Effector memory CD8-positive, alpha-beta T cell (primary cell): ENCODE data around the gene ASCC3.
A peak's percentile ranks its signal among the peaks of the same experiment; 100 is the strongest.

Experiments used
- ATAC-seq: fragments of 150-1000 bp; cut with Tn5 transposase; replicated peaks from 2 replicates; pipeline ENCODE4 v1.10.0; 2021; ENCODE audit warnings: mild to moderate bottlenecking, moderate library complexity
- DNase-seq, 3 experiments: peaks; one replicate each; pipeline ENCODE4 v3.0.0; 2021
- H3K27ac Mint-ChIP-seq, 2 donors: one replicate each; pipeline ENCODE4 v1.8.0; 2022; ENCODE audit warnings: mild to moderate bottlenecking in 2 of 2, mixed read lengths in 2 of 2, moderate library complexity in 2 of 2
- H3K27me3 Mint-ChIP-seq, 2 donors: one replicate each; pipeline ENCODE4 v1.8.0; 2022; ENCODE audit warnings: mixed read lengths in 2 of 2
- H3K36me3 Mint-ChIP-seq: one replicate; pipeline ENCODE4 v1.8.0; 2022; ENCODE audit warnings: mild to moderate bottlenecking, moderate library complexity, mixed read lengths; ENCODE audit not compliant: insufficient read depth
- H3K4me1 Mint-ChIP-seq, 2 donors: one replicate each; pipeline ENCODE4 v1.8.0; 2022; ENCODE audit warnings: low read depth in 2 of 2, mixed read lengths in 2 of 2
- H3K4me3 Mint-ChIP-seq, 2 donors: one replicate each; pipeline ENCODE4 v1.8.0; 2022; ENCODE audit warnings: mild to moderate bottlenecking in 2 of 2, mixed read lengths in 2 of 2, moderate library complexity in 2 of 2
- H3K9me3 Mint-ChIP-seq, 2 donors: one replicate each; pipeline ENCODE4 v1.8.0; 2022; ENCODE audit warnings: mixed read lengths in 2 of 2

Gene ASCC3

GRCh38 chr6:100577425-100577824 is 303.7 kb downstream of the ASCC3 start:
- peak; percentile 43 for ATAC-seq
- H3K27me3 Mint-ChIP-seq = no peaks in the 10 kb centered on the region
- peak overlapping the region in 1 of 2 donors; percentile 67 for H3K27ac Mint-ChIP-seq
- peaks cover 3 to 23% of the 10 kb centered on the region in 2 donors for H3K4me1 Mint-ChIP-seq
- H3K4me3 Mint-ChIP-seq = no peak overlapping the region
- peaks cover 3% of the 10 kb centered on the region for H3K36me3 Mint-ChIP-seq
- DNase-seq = no peak
- no peaks in the 10 kb centered on the region for H3K9me3 Mint-ChIP-seq

- Mint-ChIP-seq H3K4me3 (no peak overlapping the region), H3K27ac (no peak overlapping the region), H3K9me3 (no peaks in the 10 kb centered on the region), H3K4me1 (peaks cover 3 to 23% of the 10 kb centered on the region in 2 donors), H3K36me3 (peaks cover 3% of the 10 kb centered on the region), H3K27me3 (no peaks in the 10 kb centered on the region)
- DNase-seq (no peak), ATAC-seq (no peak)
Observed at GRCh38 chr6:100575921-100576320, 305.2 kb downstream of the ASCC3 start.

- Mint-ChIP-seq H3K4me1 (peaks cover 3 to 23% of the 10 kb centered on the region in 2 donors), H3K27me3 (no peaks in the 10 kb centered on the region), H3K9me3 (no peaks in the 10 kb centered on the region), H3K4me3 (no peak overlapping the region), H3K36me3 (peaks cover 3% of the 10 kb centered on the region), H3K27ac (no peak overlapping the region)
- DNase-seq (no peak), ATAC-seq (no peak)
Observed at GRCh38 chr6:100574836-100575235, 306.3 kb downstream of the ASCC3 start.

- Mint-ChIP-seq H3K27me3 (no peaks in the 10 kb centered on the region), H3K9me3 (no peaks in the 10 kb centered on the region), H3K4me1 (peaks cover 0 to 11% of the 10 kb centered on the region in 2 donors), H3K4me3 (no peak overlapping the region), H3K27ac (no peak overlapping the region), H3K36me3 (peaks cover 3% of the 10 kb centered on the region)
- no peak for ATAC-seq
- DNase-seq = no peak
Observed at GRCh38 chr6:100573166-100573565, 308.0 kb downstream of the ASCC3 start.

- Mint-ChIP-seq H3K9me3 (no peaks in the 10 kb centered on the region), H3K4me3 (no peak overlapping the region), H3K27ac (no peak overlapping the region), H3K27me3 (no peaks in the 10 kb centered on the region), H3K4me1 (no peaks in the 10 kb centered on the region), H3K36me3 (no peaks in the 10 kb centered on the region)
- DNase-seq (no peak), ATAC-seq (no peak)
Observed at GRCh38 chr6:100568255-100568654, 312.9 kb downstream of the ASCC3 start.

- no peak for ATAC-seq
- Mint-ChIP-seq H3K4me1 (no peaks in the 10 kb centered on the region), H3K36me3 (no peaks in the 10 kb centered on the region), H3K4me3 (no peak overlapping the region), H3K9me3 (no peaks in the 10 kb centered on the region), H3K27me3 (no peaks in the 10 kb centered on the region), H3K27ac (no peak overlapping the region)
- no peak for DNase-seq
Observed at GRCh38 chr6:100566563-100566962, 314.6 kb downstream of the ASCC3 start.

- no peaks in the 10 kb centered on the region for H3K4me1 Mint-ChIP-seq
- no peak overlapping the region for H3K27ac Mint-ChIP-seq
- no peak overlapping the region for H3K4me3 Mint-ChIP-seq
- no peaks in the 10 kb centered on the region for H3K27me3 Mint-ChIP-seq
- no peak for ATAC-seq
- H3K36me3 Mint-ChIP-seq = no peaks in the 10 kb centered on the region
- no peaks in the 10 kb centered on the region for H3K9me3 Mint-ChIP-seq
- no peak for DNase-seq
Observed at GRCh38 chr6:100565439-100566104, 315.6 kb downstream of the ASCC3 start.

GRCh38 chr6:100559859-100560258 is 321.3 kb downstream of the ASCC3 start:
- no peak for DNase-seq
- Mint-ChIP-seq H3K36me3 (no peaks in the 10 kb centered on the region), H3K27ac (no peak overlapping the region), H3K9me3 (no peaks in the 10 kb centered on the region), H3K4me3 (no peak overlapping the region), H3K4me1 (no peaks in the 10 kb centered on the region), H3K27me3 (no peaks in the 10 kb centered on the region)
- ATAC-seq = no peak

- Mint-ChIP-seq H3K27me3 (no peaks in the 10 kb centered on the region), H3K4me3 (no peak overlapping the region), H3K27ac (no peak overlapping the region), H3K36me3 (no peaks in the 10 kb centered on the region), H3K4me1 (peaks cover 1 to 10% of the 10 kb centered on the region in 2 donors), H3K9me3 (no peaks in the 10 kb centered on the region)
- DNase-seq (no peak), ATAC-seq (no peak)
Observed at GRCh38 chr6:100554228-100554627, 326.9 kb downstream of the ASCC3 start.

- peaks cover 1 to 10% of the 10 kb centered on the region in 2 donors for H3K4me1 Mint-ChIP-seq
- H3K27ac Mint-ChIP-seq = peak overlapping the region in 1 of 2 donors; percentile 63
- no peak for DNase-seq
- ATAC-seq = no peak
- no peaks in the 10 kb centered on the region for H3K27me3 Mint-ChIP-seq
- H3K4me3 Mint-ChIP-seq = no peak overlapping the region
- no peaks in the 10 kb centered on the region for H3K9me3 Mint-ChIP-seq
- no peaks in the 10 kb centered on the region for H3K36me3 Mint-ChIP-seq
Observed at GRCh38 chr6:100553243-100553642, 327.9 kb downstream of the ASCC3 start.

GRCh38 chr6:100549406-100550167 is 331.5 kb downstream of the ASCC3 start:
- Mint-ChIP-seq H3K4me1 (peaks cover 1 to 13% of the 10 kb centered on the region in 2 donors), H3K27me3 (no peaks in the 10 kb centered on the region), H3K9me3 (no peaks in the 10 kb centered on the region), H3K27ac (no peak overlapping the region), H3K36me3 (no peaks in the 10 kb centered on the region), H3K4me3 (no peak overlapping the region)
- DNase-seq (no peak), ATAC-seq (no peak)

GRCh38 chr6:100538086-100538485 is 343.0 kb downstream of the ASCC3 start:
- Mint-ChIP-seq H3K4me1 (peaks cover 2 to 4% of the 10 kb centered on the region in 2 donors), H3K27me3 (no peaks in the 10 kb centered on the region), H3K4me3 (no peak overlapping the region), H3K27ac (no peak overlapping the region), H3K9me3 (peaks cover 0 to 9% of the 10 kb centered on the region in 2 donors), H3K36me3 (peaks cover 21% of the 10 kb centered on the region)
- DNase-seq (no peak), ATAC-seq (no peak)

GRCh38 chr6:100518588-100518987 is 362.5 kb downstream of the ASCC3 start:
- no peaks in the 10 kb centered on the region for H3K9me3 Mint-ChIP-seq
- H3K36me3 Mint-ChIP-seq = peaks cover 5% of the 10 kb centered on the region
- H3K27ac Mint-ChIP-seq = no peak overlapping the region
- ATAC-seq (no peak), DNase-seq (no peak)
- no peak overlapping the region for H3K4me3 Mint-ChIP-seq
- peaks cover 0 to 2% of the 10 kb centered on the region in 2 donors for H3K4me1 Mint-ChIP-seq
- no peaks in the 10 kb centered on the region for H3K27me3 Mint-ChIP-seq

- no peaks in the 10 kb centered on the region for H3K9me3 Mint-ChIP-seq
- H3K4me1 Mint-ChIP-seq = peaks cover 0 to 2% of the 10 kb centered on the region in 2 donors
- no peak overlapping the region for H3K27ac Mint-ChIP-seq
- ATAC-seq (no peak), DNase-seq (no peak)
- H3K27me3 Mint-ChIP-seq = no peaks in the 10 kb centered on the region
- H3K4me3 Mint-ChIP-seq = no peak overlapping the region
- peaks cover 11% of the 10 kb centered on the region for H3K36me3 Mint-ChIP-seq
Observed at GRCh38 chr6:100517633-100518032, 363.5 kb downstream of the ASCC3 start.
